ENCODE data around the gene LCE3D. TPM values are rescaled to one million over a fixed set of nuclear protein-coding genes. Genes with fewer than 3 reads are reported as not detected.

The LCE3D gene
- polyA plus RNA-seq, 1 of the 3 experiments (the other 2 are of a cell fraction) = not detected

DNA sequence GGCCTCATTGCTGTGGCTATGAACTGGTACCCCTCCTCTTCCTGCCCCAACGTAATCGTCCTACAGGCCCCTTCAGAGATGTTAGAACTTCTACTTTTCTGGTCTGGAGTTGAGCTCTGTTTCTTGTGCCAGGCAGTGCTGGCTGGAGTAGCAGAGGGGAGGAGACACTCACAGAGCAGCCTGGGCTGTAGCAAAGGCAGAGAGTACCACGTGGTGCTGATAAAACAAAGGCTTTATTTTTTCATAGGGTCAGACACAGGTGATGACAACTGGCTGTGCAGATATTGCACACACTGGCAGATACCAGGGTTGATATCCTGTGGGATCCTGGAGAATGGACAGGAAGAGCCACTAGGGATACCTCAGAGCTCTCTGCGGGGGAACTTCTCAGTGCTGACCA lies 42.8 kb downstream of the LCE3D start:
- Histone ChIP-seq H3K4me2 (no peak overlapping the region), H3K27me3 (ENCODE audit: insufficient read depth) (peaks cover 31% of the 10 kb centered on the region; the same call in 1 of the 2 replicates), H3K4me3 (ENCODE audit: low read depth in 2 of 2, low read length in 1 of 2) (no peak overlapping the region), H3K79me2 (ENCODE audit: insufficient read depth) (no peaks in the 10 kb centered on the region), H3K36me3 (replicated peaks in 1 of 2; ENCODE audit: control insufficient read depth in 1 of 2, insufficient read depth in 2 of 2, low read length in 1 of 2) (no peaks in the 10 kb centered on the region), H3F3A (replicated peaks; ENCODE audit: insufficient read depth) (no peaks in the 10 kb centered on the region), H3K27ac (ENCODE audit: low read depth in 2 of 2, low read length in 1 of 2) (no peak overlapping the region), H3K4me1 (ENCODE audit: control insufficient read depth in 1 of 2, insufficient read depth in 2 of 2, low read depth in 1 of 2, low read length in 1 of 2) (no peaks in the 10 kb centered on the region), H3K9me2 (no peaks in the 10 kb centered on the region), H2AFZ (ENCODE audit: low read depth) (no peak overlapping the region), H4K20me1 (ENCODE audit: insufficient read depth) (no peaks in the 10 kb centered on the region), H3K9ac (no peak overlapping the region), H3K9me3 (no peaks in the 10 kb centered on the region)
- ChIA-PET POLR2A (no interaction called here), CTCF (interaction anchor here (1.8 kb wide), 1 partner anchor 39 kb away, joined by 4 read pairs; no protein-coding TSS in a partner anchor)
- TF ChIP-seq GABPA (IDR thresholded peaks at IDR 0.05; ENCODE audit: low read depth) = no peak
- TF ChIP-seq RXRA (IDR thresholded peaks at IDR 0.05; ENCODE audit: borderline replicate concordance, low read depth) = no peak
- no peak for TF ChIP-seq TAF1 (IDR thresholded peaks at IDR 0.05; ENCODE audit: borderline replicate concordance, low read depth, low read length)
- TF ChIP-seq SIN3A (IDR thresholded peaks at IDR 0.05; ENCODE audit: borderline replicate concordance, low read depth, low read length) = no peak
- no peak for TF ChIP-seq MXI1 (IDR thresholded peaks at IDR 0.05; ENCODE audit: low read depth, low read length)
- TF ChIP-seq ELF1 (IDR thresholded peaks at IDR 0.05) = no peak
- TF ChIP-seq, protein P1, sequence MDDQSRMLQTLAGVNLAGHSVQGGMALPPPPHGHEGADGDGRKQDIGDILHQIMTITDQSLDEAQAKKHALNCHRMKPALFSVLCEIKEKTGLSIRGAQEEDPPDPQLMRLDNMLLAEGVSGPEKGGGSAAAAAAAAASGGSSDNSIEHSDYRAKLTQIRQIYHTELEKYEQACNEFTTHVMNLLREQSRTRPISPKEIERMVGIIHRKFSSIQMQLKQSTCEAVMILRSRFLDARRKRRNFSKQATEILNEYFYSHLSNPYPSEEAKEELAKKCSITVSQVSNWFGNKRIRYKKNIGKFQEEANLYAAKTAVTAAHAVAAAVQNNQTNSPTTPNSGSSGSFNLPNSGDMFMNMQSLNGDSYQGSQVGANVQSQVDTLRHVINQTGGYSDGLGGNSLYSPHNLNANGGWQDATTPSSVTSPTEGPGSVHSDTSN (IDR thresholded peaks at IDR 0.05) = no peak
- no peak for TF ChIP-seq TEAD4 (IDR thresholded peaks at IDR 0.05; ENCODE audit: borderline replicate concordance, insufficient read depth)
- TF ChIP-seq, protein P2, sequence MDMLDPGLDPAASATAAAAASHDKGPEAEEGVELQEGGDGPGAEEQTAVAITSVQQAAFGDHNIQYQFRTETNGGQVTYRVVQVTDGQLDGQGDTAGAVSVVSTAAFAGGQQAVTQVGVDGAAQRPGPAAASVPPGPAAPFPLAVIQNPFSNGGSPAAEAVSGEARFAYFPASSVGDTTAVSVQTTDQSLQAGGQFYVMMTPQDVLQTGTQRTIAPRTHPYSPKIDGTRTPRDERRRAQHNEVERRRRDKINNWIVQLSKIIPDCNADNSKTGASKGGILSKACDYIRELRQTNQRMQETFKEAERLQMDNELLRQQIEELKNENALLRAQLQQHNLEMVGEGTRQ (IDR thresholded peaks at IDR 0.05; ENCODE audit: borderline replicate concordance, low read depth, low read length) = no peak
- TF ChIP-seq RFX5 (IDR thresholded peaks at IDR 0.05; ENCODE audit: low read length) = no peak
- no peak for TF ChIP-seq MEF2A (IDR thresholded peaks at IDR 0.05; ENCODE audit: borderline replicate concordance, low read depth)
- TF ChIP-seq GATA2 (CRISPR knock-in tag; IDR thresholded peaks at IDR 0.05) = no peak
- TF ChIP-seq, protein P3, sequence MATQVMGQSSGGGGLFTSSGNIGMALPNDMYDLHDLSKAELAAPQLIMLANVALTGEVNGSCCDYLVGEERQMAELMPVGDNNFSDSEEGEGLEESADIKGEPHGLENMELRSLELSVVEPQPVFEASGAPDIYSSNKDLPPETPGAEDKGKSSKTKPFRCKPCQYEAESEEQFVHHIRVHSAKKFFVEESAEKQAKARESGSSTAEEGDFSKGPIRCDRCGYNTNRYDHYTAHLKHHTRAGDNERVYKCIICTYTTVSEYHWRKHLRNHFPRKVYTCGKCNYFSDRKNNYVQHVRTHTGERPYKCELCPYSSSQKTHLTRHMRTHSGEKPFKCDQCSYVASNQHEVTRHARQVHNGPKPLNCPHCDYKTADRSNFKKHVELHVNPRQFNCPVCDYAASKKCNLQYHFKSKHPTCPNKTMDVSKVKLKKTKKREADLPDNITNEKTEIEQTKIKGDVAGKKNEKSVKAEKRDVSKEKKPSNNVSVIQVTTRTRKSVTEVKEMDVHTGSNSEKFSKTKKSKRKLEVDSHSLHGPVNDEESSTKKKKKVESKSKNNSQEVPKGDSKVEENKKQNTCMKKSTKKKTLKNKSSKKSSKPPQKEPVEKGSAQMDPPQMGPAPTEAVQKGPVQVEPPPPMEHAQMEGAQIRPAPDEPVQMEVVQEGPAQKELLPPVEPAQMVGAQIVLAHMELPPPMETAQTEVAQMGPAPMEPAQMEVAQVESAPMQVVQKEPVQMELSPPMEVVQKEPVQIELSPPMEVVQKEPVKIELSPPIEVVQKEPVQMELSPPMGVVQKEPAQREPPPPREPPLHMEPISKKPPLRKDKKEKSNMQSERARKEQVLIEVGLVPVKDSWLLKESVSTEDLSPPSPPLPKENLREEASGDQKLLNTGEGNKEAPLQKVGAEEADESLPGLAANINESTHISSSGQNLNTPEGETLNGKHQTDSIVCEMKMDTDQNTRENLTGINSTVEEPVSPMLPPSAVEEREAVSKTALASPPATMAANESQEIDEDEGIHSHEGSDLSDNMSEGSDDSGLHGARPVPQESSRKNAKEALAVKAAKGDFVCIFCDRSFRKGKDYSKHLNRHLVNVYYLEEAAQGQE (IDR thresholded peaks at IDR 0.05; ENCODE audit: low read depth, low read length) = no peak
- no peak for TF ChIP-seq FOXJ3 (CRISPR knock-in tag; IDR thresholded peaks at IDR 0.05)
- no peak for TF ChIP-seq RAD21 (IDR thresholded peaks at IDR 0.05; ENCODE audit: low read length)
- no peak for TF ChIP-seq RCOR1 (IDR thresholded peaks at IDR 0.05; ENCODE audit: low read length)
- TF ChIP-seq, protein P4, sequence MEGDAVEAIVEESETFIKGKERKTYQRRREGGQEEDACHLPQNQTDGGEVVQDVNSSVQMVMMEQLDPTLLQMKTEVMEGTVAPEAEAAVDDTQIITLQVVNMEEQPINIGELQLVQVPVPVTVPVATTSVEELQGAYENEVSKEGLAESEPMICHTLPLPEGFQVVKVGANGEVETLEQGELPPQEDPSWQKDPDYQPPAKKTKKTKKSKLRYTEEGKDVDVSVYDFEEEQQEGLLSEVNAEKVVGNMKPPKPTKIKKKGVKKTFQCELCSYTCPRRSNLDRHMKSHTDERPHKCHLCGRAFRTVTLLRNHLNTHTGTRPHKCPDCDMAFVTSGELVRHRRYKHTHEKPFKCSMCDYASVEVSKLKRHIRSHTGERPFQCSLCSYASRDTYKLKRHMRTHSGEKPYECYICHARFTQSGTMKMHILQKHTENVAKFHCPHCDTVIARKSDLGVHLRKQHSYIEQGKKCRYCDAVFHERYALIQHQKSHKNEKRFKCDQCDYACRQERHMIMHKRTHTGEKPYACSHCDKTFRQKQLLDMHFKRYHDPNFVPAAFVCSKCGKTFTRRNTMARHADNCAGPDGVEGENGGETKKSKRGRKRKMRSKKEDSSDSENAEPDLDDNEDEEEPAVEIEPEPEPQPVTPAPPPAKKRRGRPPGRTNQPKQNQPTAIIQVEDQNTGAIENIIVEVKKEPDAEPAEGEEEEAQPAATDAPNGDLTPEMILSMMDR (IDR thresholded peaks at IDR 0.05) = no peak
- no peak for TF ChIP-seq NRF1 (IDR thresholded peaks at IDR 0.05; ENCODE audit: low read depth, low read length)
- TF ChIP-seq, protein P5, sequence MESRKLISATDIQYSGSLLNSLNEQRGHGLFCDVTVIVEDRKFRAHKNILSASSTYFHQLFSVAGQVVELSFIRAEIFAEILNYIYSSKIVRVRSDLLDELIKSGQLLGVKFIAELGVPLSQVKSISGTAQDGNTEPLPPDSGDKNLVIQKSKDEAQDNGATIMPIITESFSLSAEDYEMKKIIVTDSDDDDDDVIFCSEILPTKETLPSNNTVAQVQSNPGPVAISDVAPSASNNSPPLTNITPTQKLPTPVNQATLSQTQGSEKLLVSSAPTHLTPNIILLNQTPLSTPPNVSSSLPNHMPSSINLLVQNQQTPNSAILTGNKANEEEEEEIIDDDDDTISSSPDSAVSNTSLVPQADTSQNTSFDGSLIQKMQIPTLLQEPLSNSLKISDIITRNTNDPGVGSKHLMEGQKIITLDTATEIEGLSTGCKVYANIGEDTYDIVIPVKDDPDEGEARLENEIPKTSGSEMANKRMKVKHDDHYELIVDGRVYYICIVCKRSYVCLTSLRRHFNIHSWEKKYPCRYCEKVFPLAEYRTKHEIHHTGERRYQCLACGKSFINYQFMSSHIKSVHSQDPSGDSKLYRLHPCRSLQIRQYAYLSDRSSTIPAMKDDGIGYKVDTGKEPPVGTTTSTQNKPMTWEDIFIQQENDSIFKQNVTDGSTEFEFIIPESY (IDR thresholded peaks at IDR 0.05; ENCODE audit: borderline replicate concordance, low read depth) = no peak
- DNase-seq = no peak
- WGBS (ENCODE audit: low lambda C conversion rate) = 0% methylated on average over 4 of the region's 4 CpGs
